Smooth muscle cell (in vitro differentiated cells): ENCODE measurements around the gene MAOA. TPM values are rescaled to one million over a fixed set of nuclear protein-coding genes. Genes with fewer than 3 reads are reported as not detected.
"Not testable (repeated sequence)": the region's sequence is repeated elsewhere in the genome, so short reads cannot be mapped to it uniquely, and the experiment has no call there.

ENCODE experiments used
- DNase-seq: peaks from one replicate; lab custom pipeline; 2025; ENCODE audit not compliant: unreplicated experiment; lab: John Stamatoyannopoulos, UW
- H2AFZ ChIP-seq: fragments of 200-600 bp; sonication (generic); 2 replicates; pipeline ENCODE4 v1.6.0; 2016; ENCODE audit warnings: antibody characterized with exemption, low read depth, mild to moderate bottlenecking
- H3F3A ChIP-seq: fragments of 200-600 bp; sonication (generic); 2 replicates; pipeline ENCODE4 v1.6.0; 2017; ENCODE audit warnings: antibody characterized with exemption, low read depth
- H3K27ac ChIP-seq: fragments of 200-600 bp; sonication (generic); 2 replicates; pipeline ENCODE4 v1.5.1; 2016; ENCODE audit warnings: low read depth, mild to moderate bottlenecking
- H3K27me3 ChIP-seq: fragments of 200-600 bp; sonication (generic); 2 replicates; pipeline ENCODE4 v1.6.1; 2016; ENCODE audit warnings: low read depth, mild to moderate bottlenecking
- H3K36me3 ChIP-seq: fragments of 200-600 bp; sonication (generic); 2 replicates; pipeline ENCODE4 v1.5.1; 2016; ENCODE audit warnings: low read depth
- H3K4me1 ChIP-seq: fragments of 200-600 bp; sonication (generic); 2 replicates; pipeline ENCODE4 v1.5.1; 2016; ENCODE audit warnings: low read depth
- H3K4me2 ChIP-seq: fragments of 200-600 bp; sonication (generic); 2 replicates; pipeline ENCODE4 v1.6.0; 2016; ENCODE audit warnings: mild to moderate bottlenecking
- H3K4me3 ChIP-seq: fragments of 200-600 bp; sonication (generic); 2 replicates; pipeline ENCODE4 v1.5.1; 2016; ENCODE audit warnings: mild to moderate bottlenecking
- H3K79me2 ChIP-seq: fragments of 200-600 bp; sonication (generic); 2 replicates; pipeline ENCODE4 v1.6.0; 2016; ENCODE audit warnings: low read depth, mild to moderate bottlenecking
- H3K9ac ChIP-seq: fragments of 200-600 bp; sonication (generic); 2 replicates; pipeline ENCODE4 v1.6.0; 2016; ENCODE audit warnings: low read depth
- H3K9me3 ChIP-seq: fragments of 200-600 bp; sonication (generic); replicated peaks from 2 replicates; pipeline ENCODE4 v1.5.1; 2016; ENCODE audit warnings: low read depth
- H4K20me1 ChIP-seq: fragments of 200-600 bp; sonication (generic); 2 replicates; pipeline ENCODE4 v1.6.0; 2016; ENCODE audit warnings: low read depth
- CTCF ChIP-seq: fragments of 200-600 bp; sonication (generic); IDR thresholded peaks from 2 replicates; pipeline ENCODE4 v1.5.1; 2017; ENCODE audit warnings: borderline replicate concordance, mild to moderate bottlenecking, antibody characterized with exemption; ENCODE audit not compliant: insufficient read depth, poor library complexity, severe bottlenecking
- WGBS: methylation state at CpG from one replicate; pipeline ENCODE4 v1.1.7; 2016; ENCODE audit warnings: low lambda C conversion rate; 5-methylcytosine and 5-hydroxymethylcytosine counted together
- polyA plus RNA-seq: library from polyadenylated mRNA; unstranded; fragments of >200 nt; fragmentation: Nextera tagmentation; extraction: Ambion mirVana; gene quantifications from 2 replicates; pipeline ENCODE4 v1.2.1, GENCODE V29; 2016
- total RNA-seq: library from RNA; depleted of rRNA; stranded (reverse); fragments of >200 nt; gene quantifications from 2 replicates; pipeline ENCODE4 v1.2.3, GENCODE V29; 2014

The MAOA gene
- total and polyA plus RNA-seq, 2 experiments from 2014 or later, result 1.2 to 1.6 TPM

DNA sequence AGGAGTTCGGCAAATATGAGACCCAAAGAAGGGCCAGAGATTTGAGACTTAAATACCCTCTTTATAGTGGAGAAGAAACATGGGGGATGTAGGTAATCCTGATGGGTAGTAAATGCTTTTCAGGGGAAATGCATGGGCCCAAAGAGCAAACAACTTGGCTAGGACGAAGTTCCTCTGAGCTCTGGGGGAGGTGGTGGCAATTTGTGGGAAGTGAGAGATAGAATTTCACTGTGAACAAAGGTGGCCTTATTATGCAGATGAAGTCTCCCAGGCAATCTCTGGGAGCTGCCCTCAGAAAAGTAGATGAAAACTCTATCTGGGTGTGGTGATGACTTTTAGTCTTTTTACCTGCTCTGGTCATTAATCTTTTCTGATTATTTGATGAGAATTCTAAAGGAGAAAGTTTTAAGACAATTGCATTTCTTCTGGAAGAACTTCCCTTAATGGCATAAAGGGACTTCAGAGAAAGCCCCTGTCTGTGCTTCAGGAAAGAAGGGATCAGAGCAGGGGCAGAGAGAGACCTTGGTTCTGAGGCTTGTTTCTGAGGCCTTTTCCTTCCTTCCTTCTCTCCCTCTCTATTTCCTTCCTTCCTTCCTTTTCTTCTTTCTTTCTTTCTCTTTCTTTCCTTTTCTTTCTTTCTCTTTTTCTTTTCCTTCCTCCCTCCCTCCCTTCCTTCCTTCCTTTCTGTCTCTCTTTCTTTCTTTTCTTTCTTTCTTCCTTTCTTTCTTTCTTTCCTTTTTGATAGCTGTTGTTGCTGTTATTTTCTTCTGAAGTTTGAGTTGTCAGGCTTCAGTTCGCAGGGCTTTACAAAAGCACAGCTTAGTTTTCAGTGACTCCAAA lies 37.5 kb upstream of the MAOA start:
- H3K4me3 ChIP-seq, result no peak overlapping the region
- H3K27me3 ChIP-seq, result no peaks in the 10 kb centered on the region
- H3K9ac ChIP-seq, result no peak overlapping the region
- no peak overlapping the region for H3K27ac ChIP-seq
- H3K79me2 ChIP-seq, result no peaks in the 10 kb centered on the region
- no peaks in the 10 kb centered on the region for H4K20me1 ChIP-seq
- DNase-seq, result no peak
- H3F3A ChIP-seq, result no peaks in the 10 kb centered on the region
- 64% methylated on average over 3 of the region's 3 CpGs for whole genome bisulfite sequencing
- H3K4me1 ChIP-seq, result peaks cover 13% of the 10 kb centered on the region
- H3K4me2 ChIP-seq, result no peak overlapping the region
- TF ChIP-seq CTCF, result no peak
- H3K36me3 ChIP-seq, result no peaks in the 10 kb centered on the region
- H3K9me3 ChIP-seq, result no peaks in the 10 kb centered on the region
- H2AFZ ChIP-seq, result no peak overlapping the region

- not testable (repeated sequence) for DNase-seq, H3K9me3 ChIP-seq, H3K36me3 ChIP-seq, H3K4me3 ChIP-seq, H3K9ac ChIP-seq, H3F3A ChIP-seq, H4K20me1 ChIP-seq, H2AFZ ChIP-seq, H3K27ac ChIP-seq, H3K27me3 ChIP-seq, H3K4me2 ChIP-seq, H3K79me2 ChIP-seq
- 74% methylated on average over 2 of the region's 2 CpGs for WGBS
- peaks cover 13% of the 10 kb centered on the region for H3K4me1 ChIP-seq
Measured at GRCh38 chrX:43619861-43620260, 36.2 kb upstream of the MAOA start.

GRCh38 chrX:43627147-43627546 lies 29.0 kb upstream of the MAOA start:
- no peak overlapping the region for H3K9ac ChIP-seq
- H3K36me3 ChIP-seq, result no peaks in the 10 kb centered on the region
- no peaks in the 10 kb centered on the region for H3K79me2 ChIP-seq
- no peak for TF ChIP-seq CTCF
- no peaks in the 10 kb centered on the region for H3F3A ChIP-seq
- no peak overlapping the region for H3K27ac ChIP-seq
- no peaks in the 10 kb centered on the region for H3K9me3 ChIP-seq
- H3K4me2 ChIP-seq, result no peak overlapping the region
- no peak overlapping the region for H3K4me3 ChIP-seq
- no peak overlapping the region for H2AFZ ChIP-seq
- no peaks in the 10 kb centered on the region for H4K20me1 ChIP-seq
- DNase-seq, result no peak
- no peaks in the 10 kb centered on the region for H3K27me3 ChIP-seq
- H3K4me1 ChIP-seq, result no peaks in the 10 kb centered on the region

GRCh38 chrX:43627669-43628068 lies 28.4 kb upstream of the MAOA start:
- H2AFZ ChIP-seq, result no peak overlapping the region
- H3K79me2 ChIP-seq, result no peaks in the 10 kb centered on the region
- no peaks in the 10 kb centered on the region for H3K36me3 ChIP-seq
- no peak overlapping the region for H3K27ac ChIP-seq
- H3K4me1 ChIP-seq, result no peaks in the 10 kb centered on the region
- H3F3A ChIP-seq, result no peaks in the 10 kb centered on the region
- no peak for DNase-seq
- no peak overlapping the region for H3K4me3 ChIP-seq
- H3K4me2 ChIP-seq, result no peak overlapping the region
- no peaks in the 10 kb centered on the region for H3K27me3 ChIP-seq
- WGBS, result 94% methylated on average over 1 of the region's 1 CpG
- TF ChIP-seq CTCF, result no peak
- no peak overlapping the region for H3K9ac ChIP-seq
- no peaks in the 10 kb centered on the region for H3K9me3 ChIP-seq
- H4K20me1 ChIP-seq, result no peaks in the 10 kb centered on the region
